Activated CD8-positive, alpha-beta memory T cell treated with anti-CD3 and anti-CD28 coated beads, Interleukin-2, amount 50 U/mL, for 4 hours (primary cell): ENCODE results near the gene GLIPR2.
"Not testable (repeated sequence)": the region's sequence is repeated elsewhere in the genome, so short reads cannot be mapped to it uniquely, and the experiment has no call there.

Experiments
- DNase-seq: peaks from one replicate; pipeline ENCODE4 v3.0.0-alpha.2; 2020

GLIPR2 gene

DNA sequence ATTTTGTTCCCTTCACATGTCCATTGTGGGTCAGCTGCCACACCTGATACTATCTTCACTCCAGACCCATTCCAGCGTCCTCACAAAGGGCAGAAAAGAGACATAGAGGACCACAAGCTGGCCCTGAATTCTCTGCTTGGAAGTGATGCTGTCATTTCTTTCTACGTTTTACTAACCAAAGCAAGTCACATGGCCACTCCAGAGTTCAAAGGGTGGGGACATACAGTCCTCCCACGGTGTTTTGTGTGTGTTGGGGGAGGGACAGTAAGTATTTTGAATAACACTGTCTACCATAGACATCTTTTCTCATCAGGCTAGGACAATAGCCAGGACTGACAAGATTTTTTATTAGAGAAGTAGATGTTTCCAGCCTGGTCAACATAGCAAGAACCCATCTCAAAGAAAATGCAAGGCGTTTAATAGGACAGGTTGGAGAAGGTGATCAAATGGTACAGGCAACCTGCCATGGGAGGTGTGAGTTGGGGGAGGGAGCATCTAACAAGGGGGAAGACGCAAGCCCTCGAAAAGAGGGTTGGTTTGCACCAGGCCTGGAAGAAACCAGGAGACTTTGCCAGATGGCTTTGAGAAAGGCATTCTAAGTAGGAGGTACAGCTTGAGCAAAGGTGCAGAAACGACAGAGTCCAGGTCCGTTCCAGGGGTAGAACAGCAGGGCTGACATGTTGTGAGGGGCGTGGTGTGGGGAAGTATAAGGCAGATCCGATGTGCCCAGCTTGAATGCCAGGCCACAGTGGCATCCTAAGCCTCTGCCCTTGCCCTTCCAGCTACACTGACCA lies 11.3 kb upstream of the GLIPR2 start:
- DNase-seq, result no peak

DNA sequence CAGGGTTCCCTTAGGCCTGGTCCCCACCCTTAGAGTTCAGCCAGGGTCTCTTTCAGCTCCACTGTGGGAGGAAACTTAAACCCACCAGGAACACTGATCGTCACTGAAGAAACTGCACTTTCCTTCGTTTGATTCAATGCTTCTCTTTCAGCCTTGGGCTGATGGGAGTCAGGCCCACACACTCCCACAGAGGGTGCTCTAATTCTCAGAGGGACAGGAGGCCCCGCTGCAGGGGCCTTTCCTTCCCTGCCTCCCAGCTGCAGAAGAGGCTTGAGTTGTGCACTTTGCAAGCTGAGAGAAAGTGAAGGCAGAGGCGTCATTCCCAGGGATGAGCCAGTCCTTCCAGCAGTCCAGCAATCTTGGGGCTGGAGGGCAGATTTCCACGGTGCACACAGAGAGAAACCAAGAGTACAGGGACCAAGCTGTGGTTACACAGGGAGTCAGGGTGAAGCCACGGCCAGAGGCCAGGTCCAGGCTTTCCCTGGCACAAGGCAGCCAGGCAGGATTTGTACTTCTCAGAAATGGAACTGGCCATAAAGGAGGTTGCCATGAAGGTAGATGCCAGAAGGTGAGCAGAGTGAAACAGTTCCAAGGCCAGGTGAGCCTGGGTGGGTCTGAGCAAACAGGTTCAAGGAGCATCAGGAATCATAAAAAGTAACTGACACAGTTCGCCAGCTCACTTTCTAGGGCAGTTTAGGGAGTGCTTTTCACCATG lies 10.4 kb upstream of the GLIPR2 start:
- no peak for DNase-seq

DNA sequence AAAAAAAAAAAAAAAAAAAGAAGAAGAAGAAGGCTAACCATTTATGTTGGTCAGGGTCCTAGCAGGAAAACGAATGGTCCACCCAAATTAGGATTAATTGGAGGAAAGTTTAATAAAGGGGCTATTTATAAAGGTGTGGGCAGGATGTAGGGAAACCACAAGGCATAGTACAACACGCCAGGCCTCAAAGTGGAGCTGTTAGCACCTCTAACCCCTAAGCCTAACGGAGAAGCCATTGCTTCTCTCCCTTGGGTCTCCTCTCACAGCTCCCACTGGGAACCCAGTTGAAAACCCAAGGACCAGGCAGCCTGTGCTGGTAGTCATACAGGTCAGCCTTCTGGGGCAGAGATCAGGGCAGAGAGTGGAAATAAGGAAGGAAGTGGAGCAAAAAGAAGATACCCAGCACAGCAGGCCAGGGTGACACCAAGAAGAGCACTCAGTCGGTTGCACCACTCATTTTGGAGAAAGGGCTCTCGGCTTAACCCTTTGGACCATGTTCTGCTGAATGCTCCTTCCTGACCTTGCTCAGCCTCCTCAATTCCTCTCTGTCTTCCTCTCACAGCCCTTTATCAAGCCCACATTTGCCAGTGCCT lies 8.8 kb upstream of the GLIPR2 start:
- DNase-seq, result no peak

DNA sequence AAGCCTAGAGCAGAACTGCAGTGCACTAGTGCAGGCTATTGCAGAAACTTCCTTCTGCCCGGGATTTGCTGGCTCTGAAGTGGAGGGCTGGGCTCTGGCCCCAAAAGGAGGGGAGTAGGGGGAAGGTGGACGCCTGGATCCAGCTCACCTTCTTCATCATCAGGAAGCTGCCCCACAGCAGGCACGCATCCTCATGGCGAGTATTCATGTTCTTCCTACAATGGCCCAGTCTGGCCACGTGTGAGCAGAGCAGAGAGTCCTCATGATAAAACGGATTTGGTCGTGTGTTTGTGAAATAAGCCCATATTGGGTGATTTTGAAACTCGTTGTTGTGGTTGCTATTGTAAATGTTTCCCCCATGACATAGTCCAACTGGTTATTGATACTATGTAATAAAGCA lies 8.2 kb upstream of the GLIPR2 start:
- DNase-seq, result no peak

DNA sequence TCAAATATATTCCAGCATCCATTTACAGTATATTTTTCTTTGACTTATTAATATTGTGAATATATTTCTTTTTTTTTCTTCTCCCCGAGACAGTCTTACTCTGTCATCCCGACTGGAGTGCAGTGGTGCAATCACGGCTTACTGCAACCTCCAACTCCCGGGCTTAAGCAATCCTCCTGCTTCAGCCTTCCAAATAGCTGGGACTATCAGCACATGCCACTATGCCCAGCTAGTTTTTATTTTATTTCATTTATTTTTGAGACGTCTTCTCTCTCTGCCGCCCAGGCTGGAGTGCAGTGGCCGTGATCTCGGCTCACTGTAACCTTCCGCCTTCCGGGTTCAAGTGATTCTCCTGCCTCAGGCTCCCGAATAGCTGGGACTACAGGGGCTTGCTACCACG lies 7.4 kb upstream of the GLIPR2 start:
- DNase-seq, result no peak

DNA sequence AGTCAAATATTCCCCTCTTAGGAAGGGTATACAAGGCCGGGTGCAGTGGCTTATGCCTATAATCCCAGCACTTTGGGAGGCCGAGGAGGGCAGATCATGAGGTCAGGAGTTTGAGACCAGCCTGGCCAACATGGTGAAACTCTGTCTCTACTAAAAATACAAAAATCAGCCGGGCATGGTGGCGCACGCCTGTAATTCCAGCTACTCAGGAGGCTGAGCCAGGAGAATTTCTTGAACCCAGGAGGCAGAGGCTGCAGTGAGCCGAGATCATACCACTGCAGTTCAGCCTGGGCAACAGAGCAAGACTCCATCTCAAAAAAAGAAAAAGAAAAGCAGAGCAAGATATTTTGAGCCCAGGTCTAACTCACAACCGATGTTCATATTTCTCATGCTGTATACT lies 4.9 kb upstream of the GLIPR2 start:
- not testable (repeated sequence) for DNase-seq

DNA sequence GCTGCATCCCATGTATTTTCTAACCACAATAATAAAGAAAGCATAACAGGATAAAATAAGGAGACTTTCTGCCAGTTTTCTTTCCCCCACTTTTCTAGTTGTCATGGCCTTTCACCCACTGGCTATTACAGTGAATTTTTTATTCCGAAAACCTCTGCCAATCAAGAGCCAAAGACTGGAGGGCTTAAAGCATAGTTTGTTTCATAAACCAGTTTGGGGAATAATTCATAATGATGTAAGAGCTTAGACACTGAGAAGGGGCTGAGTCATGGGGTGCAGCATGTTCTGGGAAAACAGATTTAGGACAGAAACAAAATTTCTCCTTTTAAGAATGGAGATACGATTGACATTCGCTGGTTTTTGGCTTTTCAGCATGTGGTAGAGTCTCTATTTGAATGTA lies 4.4 kb upstream of the GLIPR2 start:
- DNase-seq, result no peak

DNA sequence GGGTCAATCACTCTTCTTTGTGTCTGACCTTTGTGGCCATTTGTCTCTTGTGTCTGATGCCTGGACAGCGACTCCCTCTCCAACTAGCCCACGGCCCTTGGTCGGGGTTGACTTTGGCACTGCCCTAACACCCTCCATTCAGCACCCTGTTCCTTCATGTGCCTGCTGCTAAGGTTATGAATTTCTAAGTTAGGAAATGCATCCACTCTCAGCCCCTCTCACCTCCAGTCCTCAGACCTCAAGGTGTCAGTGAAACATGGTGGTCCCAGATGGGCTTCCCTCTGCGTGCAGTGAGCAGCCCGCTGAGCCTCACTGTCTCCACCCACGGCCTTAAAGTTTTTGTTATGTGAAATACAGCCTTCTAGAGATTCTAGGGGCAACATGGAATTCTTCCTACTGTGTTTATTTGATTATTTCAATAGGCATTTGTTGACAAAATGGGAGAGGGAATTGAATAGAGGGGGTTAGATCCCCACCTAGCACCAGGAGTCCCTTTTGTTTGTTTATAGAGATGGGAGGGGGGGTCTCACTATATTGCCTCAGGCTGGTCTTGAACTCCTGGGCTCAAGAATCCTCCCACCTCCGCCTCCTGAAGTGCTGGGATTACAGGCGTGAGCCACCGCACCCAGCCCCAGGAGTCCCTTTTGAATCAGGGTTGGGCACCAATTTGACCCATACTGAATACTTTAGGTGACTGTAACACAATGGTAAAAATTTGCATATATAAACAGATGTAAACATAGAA lies 1.6 kb upstream of the GLIPR2 start:
- DNase-seq, result no peak

DNA sequence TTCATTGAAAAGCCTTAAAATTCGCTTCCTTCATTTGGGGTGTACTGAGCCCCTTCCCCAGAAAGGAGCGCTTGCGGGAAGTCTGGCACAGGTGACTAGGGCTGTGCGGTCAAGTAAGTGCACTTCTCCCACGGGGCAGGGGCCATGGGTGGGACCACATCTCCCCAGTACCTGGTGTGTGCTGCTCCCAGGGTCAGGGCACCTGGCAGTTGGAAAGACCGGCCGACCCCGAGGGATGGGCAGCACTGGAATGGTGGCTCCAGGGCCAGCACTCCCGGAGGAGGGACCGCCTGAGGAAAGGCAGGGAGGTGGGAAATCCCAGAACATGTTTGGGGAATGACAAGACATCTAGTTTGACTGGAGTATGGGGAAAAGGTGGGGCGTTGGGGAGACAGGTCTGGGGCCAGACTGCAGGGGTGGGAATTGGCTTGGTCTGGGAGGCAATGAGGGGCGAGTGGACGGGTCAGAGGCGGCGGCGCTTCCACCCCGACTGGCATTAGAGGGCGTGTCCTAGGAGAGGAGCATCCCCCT lies 727 bp upstream of the GLIPR2 start:
- no peak for DNase-seq

DNA sequence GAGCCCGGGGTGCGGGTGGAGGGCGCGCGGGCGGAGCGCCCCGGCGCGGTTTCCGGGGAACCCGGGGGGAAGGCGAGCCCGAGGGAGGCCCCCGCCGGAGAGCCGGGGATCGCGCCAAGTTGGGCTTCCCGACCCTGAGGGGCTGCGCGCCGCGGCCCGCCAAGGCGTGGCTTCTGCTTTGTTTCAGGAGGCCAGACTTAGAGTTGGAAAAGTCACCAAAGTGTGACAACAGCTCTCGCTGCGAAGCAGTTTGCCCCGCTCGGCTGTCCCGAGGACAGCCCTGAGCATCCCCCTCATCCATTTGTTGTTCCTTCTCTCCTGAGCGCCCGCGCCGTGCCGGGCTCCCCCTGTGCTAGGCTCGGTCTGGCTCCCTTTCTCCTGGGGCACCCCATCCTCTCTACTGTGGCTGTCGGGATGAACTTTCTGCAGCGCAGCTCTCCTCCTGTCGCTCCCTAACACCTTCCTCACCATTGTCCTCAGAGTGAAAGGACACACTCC lies 410 bp downstream of the GLIPR2 start:
- DNase-seq, result no peak

DNA sequence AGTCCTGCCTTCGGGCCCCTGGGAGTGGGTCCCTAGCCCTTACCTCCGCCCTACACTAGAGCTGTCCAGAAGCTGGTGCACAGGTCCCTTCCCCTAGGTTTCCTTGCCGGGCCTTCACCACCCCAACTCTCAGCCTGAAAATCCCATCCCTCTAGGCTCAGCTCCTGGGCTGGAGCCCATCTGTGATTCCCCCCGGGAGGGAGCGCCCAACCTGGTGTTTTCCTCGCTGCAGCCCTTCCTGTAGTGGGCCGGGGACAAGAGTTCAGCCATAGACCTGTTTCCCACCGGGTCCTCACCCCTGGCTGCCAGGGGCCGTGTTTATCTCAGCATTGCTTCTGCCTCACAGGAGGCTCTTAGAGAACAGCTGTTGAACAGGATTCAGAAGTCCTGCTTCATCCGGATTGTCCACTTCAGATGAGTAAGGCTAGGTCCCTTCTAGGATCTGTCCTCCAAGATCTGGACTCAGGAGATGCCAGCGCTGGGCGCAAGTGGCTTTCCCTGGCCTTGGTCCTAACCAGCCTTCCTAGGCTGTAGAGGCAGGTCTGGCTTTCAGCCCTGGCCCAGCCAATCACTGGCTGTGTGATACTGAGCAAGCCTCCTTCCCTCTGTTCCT lies 965 bp downstream of the GLIPR2 start:
- DNase-seq, result no peak

DNA sequence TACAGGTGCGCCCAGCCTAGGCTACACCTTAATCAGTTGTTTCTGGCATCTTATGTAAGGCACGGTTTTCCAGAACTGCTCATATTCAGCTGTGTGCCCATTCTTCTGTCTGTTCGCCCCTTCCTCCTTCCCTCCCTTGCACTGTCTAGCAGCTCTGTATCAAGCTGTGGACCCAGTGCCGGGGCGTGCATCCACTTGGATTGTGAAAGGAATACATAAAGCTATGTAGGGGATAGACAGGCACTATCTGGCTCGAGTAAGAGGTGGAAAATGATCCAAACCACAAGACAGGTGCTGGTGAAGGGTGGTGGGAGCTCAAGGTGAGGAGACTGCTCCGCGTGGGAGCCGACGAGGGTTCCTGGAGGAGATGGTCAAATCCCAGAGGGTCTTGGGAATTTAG lies 2.0 kb downstream of the GLIPR2 start:
- DNase-seq, result no peak

DNA sequence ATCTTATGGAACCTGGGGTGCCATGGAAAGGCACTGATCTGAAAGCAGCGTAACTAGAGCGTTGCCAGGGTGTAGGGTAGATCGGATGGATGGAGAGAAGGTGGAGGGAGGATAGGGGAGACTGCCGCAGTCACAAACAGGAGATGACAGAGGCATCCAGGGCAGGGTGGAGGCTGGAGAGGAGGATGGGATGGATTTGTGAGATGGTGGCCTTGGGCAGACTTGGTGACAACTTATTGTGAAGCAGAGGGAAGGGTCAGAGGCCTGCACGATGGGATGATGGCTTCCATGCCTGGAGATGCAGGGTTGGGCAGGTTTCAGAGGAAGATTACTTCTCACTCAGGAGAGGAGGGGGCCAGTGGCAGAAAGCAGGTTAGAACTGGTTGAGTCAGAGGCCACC lies 2.4 kb downstream of the GLIPR2 start:
- no peak for DNase-seq

DNA sequence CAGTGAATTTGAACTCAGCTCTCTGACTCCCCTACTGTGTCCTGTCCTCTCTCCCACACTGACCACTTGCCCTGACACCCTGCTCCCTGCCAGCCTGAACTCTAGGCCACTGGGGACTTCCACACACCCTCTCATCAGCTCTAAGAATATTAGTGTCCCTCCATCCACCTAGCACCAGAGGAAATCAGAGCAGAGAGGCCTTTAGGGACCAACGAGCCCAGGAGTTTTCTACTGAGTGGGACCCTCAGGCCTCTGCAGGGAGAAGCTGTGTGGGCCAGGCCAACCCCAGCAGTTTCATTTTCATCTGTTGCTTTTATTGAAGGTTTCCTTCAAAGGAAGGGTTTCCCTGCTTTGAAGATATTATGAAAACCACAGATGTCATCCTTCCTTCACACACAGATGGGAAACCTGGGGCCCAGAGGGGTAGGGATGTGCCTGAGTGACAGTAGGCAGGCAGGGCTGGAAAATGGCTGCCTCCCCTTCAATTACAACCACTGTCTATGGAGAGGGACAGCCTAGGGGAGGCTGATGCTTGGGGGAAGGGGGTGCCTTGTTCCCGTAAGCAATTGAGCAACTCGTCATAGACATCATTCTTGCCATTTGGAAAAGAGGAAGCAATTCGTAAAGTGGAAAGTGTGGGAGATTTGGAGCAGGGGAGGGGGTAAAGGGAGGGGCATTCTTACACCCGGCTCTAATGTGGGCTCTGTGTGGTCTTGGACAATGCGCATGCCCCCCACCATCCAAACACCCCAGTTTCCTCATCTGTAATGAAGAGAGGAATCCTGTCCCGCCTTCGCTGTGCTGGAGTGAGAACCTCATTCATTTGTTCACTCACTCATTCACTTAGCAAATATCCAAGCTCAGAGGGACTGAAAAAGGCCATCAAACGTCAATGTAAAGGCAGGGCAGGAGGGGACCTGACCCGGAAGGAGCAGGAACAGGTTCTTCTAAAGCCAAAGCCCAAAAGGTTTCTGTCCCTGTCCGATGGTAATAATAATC lies 3.9 kb downstream of the GLIPR2 start:
- DNase-seq, result no peak

DNA sequence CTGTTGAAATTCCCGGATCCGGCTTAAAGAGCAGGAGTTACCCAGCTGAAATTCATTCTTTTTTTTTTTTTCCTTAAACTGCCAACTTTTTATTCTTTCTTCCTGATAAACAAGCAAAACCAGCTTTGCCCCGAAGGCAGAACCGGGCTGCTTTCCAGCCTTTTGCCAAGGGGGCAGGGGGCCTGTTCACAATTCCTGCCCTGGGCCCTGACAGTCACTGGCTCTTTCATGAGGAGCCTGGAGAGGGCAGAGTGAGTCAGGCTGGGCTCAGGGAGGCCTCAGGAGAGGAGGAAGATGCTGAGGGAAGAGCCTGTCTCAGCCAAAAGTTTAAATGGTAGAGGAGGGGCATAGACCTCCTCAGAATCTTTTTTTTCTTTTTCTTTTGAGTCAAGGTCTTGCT lies 4.8 kb downstream of the GLIPR2 start:
- DNase-seq, result no peak

DNA sequence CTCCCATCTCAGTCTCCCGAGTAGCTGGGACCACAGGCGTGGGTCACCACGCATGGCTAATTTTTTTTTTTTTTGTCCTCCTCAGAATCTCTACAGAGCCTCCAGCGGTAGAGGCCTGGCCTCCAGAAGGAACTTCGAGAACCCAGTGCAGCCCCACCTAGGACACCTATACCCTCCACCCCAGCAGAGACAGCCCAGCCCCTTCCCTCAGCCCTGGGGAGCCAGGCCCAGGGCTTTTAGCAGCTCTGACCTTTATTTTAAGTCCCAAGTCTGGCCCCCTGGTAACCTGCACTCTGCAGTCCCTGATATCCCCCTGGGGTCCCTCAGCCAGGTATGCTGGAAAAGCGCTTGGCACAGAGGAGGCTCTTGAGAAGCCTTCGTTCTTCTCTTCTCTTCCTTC lies 5.2 kb downstream of the GLIPR2 start:
- no peak for DNase-seq

DNA sequence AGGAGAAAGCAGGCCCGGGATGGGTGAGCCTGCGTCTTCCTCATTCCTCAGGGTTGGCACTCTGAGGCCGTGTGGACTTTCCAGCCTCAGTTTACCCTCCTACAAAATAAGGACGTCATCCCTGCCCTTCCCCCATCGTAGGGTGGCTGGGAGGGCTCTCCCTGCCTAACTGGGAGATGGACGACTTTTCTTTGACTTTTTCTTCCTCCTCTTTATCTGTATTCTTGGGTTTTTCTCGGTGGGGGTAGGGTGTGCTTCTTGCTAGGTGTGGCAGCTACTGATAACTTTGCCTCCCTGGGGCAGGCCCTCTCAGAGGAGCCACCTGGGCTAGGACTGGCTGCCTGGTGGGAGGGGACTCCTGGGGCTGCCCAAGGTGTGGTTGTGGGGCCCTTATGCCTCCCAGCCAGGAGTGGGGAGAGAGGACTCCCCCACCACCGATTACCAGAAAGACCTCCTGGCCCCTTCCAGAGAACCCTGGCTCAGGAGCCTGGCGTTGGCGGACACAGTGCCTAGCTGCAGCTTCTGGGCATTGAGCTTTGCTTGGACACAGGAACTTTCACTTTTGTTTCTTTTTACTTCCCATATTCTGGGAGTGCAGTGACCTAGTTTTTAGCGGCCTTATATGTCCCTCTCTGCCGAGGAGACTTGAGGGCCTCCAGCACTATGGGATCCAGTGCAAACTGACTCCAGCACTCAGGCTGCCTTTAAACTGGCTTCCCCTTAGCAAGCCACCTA lies 6.1 kb downstream of the GLIPR2 start:
- DNase-seq, result no peak

DNA sequence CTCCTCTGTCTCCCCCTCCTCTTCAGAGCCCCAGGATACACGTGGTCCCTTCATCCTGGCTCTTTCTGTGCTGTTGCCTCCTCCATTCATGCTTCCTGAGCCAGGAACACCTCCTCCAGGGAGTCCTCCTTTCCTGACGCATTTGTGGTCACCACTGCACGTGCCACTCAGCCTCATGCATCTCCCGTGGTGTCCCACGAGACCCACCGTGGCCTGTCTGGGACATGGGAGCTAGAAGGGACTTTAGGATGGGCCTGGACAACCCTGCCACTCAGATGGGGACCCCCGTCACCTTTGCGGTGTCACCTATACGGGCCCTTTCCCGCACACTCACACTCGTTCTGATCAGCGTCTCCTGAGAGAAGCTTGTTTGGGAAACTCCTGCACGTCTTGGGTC lies 6.7 kb downstream of the GLIPR2 start:
- DNase-seq, result no peak

DNA sequence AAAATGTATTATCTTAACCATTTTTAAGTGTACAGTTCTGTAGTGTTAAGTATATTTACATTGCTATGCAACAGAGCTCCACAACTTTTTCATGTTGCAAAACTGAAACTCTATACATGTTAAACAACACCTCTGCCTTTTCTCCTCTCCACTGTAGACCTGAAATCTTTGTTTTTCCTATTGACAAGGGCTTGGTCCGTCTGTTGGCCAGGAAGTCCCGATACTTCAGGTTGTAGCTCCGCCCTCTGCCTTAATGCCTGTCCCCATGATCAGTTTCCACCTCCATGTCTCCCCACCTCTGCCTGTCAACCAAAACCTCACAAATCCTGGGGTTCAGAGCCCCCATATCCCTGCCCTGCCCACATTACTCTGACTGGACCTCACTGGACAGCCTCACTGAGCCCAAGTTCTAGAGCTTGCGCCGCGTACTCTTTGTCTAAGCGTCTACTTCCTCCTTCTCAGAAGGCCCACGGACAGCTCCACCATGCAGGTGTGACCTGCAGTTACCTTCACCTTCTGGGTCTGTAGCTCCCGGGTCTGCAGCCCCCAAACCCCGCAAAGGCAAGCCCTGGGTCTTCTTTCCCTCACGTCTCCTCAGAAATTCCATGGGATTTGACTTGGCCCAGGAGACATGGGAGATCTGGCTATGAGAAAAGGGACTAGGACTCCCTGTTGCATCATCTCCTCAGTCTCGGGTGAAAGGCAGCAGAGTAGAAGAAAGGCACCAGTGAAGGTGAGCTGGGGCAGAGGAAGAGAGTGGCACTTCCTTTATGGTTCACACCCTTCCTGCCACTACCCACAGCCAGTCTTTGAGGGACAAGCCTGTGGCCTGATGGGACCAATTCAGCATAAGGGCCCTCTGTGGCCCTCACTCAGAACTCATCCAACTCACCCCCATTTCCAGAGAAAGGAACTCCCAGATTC lies 8.0 kb downstream of the GLIPR2 start:
- no peak for DNase-seq
